HEK293T (cell line): ENCODE data around the gene NIN.

ENCODE experiments used
- ELF4 ChIP-seq: fragments of 450-650 bp; IDR thresholded peaks from 2 replicates; pipeline ENCODE4 v1.6.1; 2017; ENCODE audit warnings: antibody characterized with exemption
- FOXK2 ChIP-seq: fragments of 450-650 bp; IDR thresholded peaks from 2 replicates; pipeline ENCODE4 v1.6.1; 2016; ENCODE audit warnings: mild to moderate bottlenecking

DNA sequence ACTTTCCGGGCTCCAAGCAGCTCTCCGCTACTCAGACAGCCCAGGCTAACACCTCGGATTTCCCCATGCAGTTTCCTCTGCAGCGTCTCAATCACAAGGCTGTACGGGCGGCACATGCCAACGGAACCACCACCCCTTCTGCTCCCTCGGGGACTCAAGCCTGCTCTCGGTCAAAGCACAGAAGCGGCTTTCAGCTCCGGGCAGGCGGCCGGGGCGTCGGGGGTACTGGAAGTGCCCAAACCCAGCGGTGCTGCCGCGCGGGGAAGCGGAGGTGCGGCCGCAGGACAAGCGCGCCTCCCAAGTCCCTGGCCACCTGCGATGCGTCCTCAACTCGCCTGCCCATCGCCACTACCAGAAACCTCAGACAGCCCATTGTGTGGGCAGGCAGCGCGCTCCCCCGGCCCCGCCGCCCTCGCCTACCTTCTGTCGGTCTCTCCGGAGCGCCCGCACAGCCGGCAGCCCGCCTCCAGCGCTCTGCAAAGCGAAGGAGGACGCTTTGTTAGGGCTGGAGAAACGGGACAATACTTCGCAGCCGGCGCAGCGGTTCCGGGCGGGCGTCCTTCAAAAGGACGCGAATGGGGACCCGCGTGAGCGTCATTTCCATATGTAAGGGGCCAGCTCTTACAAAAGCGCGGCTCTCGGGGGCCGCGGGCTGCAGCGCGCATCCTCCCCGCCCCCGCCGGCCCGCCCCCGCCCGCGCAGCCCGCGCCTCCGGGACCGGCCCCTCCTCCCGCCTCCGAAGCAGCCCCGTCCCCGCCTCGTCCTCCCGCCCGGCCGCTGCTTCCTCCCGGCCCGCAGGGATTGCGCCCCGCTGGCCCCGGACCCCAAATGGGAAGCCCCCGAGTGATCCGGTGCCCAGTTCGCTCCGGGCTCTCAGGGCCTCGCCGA, 674 bp downstream of the NIN start:
- TF ChIP-seq ELF4 = no peak
- no peak for TF ChIP-seq FOXK2
